GM19328 (cell line): Measurements from ENCODE around the gene VANGL1.

ENCODE experiments used
- ATAC-seq: cut with Tn5 transposase; IDR thresholded peaks from one replicate; pipeline ENCODE4 v1.9.1; 2021; ENCODE audit warnings: mild to moderate bottlenecking, moderate library complexity; ENCODE audit not compliant: unreplicated experiment

The VANGL1 gene

DNA sequence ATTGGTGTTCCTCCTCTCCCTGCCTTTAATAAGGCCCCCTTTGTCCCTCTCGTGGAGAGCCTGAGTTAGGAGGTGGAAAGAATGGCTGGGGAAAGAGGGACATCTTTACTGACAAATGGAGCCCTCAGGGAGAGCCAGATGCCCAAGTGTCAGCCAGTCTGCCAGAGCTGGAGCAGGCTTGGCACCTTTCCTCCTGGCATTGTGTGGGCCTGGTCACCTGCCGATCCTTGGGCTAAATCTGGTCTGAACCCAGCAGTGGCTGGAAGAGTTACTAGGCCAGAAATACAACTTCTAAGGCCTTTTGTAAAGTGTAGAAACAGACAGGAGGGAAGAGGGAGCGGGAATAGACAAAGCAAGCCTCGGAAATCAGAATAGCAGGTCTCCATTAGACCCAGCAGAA is 24.9 kb downstream of the VANGL1 start:
- ATAC-seq: no peak

DNA sequence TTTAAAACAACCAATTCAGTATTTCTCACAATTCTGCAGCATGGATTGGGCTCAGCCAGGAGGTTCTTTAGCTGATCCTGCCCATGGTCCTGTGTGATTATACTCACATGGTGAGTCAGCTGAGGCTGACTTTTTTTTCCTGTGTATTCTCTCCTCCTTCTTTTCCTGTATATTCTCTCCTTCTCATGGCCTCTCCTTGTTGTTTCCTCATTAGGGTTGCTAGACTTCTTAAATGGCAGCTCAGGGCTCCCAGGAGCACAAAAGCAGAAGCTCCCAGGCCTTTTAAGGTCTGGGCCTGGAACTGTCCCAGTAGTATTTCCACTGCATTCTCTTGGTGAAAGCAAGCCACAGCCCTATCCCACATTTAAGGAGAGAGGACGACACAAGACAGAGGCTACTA is 26.8 kb downstream of the VANGL1 start:
- ATAC-seq: no peak

DNA sequence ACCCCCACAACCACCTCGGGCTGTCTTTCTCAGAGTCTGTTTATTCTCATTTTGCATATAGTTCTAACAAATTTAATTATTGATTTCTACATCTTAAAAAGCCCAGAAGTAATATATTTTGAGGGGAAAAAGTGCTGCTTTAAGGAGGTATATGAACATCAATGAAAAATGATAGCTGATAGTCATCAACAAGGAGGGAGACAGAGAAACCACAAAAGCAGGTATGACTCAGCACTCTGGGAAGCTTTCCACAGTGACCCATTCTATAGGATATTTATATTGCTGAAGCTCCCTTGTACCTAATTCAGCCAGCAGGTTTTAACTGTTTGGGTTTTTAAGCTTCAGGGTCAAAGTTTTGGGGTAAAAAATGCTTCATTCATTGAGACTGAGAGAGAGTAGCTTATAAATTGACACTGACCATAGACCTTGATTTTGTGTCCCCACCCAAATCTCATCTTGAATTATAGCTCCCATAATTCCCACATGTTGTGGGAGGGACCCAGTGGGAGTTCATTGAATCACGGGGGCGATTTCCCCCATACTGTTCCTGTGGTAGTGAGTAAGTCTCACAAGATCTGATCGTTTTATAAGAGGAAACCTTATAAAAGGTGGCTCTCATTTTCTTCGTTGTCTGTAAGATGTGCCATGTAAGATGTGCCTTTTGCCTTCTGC is 27.4 kb downstream of the VANGL1 start:
- no peak for ATAC-seq

DNA sequence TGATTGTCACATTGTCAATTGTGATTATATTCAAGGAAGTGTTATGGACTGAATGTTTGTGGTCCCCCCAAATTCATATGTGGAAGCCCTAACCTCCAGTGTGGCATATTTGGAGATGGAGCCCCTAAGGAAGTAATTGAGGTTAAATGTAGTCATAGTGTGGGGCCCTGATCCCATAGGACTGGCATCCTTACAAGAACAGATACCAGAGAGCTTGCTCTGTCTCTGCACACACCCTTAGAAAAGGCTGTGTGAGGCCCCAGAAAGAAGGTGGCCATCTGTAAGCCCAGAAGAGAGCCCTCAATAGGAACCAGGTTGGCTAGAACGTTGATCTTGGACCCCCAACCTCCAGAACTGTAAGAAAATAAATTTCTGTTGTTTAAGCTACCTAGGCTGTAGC is 28.1 kb downstream of the VANGL1 start:
- ATAC-seq: no peak

DNA sequence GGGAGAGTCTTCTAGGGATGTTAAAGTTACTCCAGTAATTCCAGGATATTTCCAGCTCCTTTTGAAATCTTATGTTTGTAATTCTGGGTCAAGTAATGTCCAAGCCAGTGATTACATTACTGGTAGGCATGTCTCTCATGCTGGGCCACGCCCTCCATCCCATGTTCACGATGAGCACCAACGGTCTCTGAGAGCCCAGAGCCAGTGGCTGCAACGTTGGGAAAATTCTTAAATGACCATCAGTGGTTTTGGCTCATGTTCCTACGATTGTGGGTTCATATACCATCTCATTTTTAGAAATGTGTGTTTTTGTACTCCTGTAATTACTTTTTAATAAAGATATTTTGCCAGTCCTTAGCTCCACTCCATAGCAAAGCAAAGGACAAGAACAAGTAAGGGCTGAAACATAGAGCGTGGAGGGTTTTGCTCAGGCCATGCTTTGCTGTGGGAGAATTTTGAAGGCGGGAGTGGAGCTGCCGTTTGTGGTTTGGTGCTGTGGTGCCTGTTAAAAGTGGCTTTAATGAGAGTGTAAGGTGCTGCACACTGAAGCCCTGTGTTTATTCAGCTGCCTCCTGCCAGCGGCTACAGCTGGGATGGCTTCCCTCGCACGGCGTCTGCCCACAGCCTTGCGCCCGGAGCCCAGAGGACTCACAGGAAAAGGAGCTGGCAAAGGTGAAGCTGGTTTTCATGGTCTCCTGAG is 28.9 kb downstream of the VANGL1 start:
- no peak for ATAC-seq

DNA sequence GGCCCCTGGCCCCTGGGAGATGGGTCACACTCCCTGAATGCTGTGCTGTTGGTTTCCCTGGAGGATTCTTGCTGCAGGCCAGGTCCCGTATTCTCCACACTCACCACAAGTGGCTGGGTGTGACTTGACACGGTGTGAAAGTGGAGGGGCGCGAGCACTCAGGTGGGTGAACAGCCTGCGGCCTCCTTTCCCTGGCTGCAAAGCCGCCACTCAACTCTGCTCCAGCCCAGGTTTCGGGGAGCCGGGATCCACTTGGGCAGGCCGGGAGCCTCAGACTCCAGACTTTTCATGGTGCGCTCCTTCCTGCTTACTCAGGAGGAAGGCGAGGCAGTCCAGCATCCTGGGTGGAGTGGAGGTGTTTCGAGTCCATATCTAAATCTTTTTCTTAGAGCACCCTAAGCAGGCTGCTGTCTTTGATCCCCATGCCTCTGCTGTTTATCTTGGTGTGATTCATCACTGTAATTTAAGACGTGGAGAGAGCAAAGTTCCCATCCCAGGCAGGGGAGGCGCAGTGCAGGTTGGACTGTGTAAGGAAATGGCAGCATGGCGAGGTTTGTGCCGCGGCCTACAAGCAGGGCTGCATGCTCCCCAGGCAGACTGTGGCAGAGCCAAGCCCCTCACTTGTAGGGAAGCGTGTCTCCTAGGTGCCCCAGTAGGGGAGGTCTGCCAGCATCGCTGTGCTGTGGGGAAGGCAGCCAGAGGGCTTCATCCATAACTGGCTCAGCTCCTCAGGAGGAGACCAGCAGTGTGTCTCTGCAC is 29.6 kb downstream of the VANGL1 start:
- ATAC-seq: no peak

DNA sequence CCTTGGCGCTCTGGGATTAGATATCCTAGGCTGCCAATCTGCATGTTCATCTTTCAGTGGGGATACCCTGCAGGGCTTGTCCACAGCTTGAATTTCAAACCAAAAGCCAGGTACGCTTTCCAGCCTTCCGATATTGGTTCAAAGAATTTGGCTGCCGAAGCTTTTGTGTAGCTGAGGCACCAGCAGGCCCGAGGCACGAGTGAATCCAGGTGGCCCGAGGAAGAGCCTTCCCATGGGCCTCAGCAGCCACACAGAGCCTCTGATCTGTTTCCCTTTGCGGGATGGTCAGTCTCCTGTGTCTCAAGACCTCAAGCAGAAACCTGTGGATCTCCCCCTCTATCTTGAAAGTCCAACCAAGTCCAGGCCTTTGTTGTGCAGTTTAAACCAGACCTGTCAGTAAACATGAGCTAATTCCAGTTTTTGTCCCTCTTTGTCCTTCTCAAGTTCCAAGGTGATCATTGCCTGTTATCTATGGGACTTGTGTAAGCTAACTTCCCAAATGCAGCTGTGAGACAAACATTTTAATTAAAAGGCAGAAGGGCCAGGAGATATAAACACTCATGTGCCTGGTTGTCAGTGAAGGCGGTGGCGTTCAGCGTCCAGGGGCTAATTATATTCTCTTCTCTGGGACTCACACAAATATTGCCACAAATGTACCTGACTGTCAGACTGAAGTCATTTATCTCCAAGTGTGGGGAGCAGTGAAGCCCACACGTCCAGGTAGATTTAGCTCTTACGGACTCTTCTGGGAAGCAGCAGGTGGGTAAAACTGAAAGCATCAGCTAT is 30.6 kb downstream of the VANGL1 start:
- no peak for ATAC-seq

DNA sequence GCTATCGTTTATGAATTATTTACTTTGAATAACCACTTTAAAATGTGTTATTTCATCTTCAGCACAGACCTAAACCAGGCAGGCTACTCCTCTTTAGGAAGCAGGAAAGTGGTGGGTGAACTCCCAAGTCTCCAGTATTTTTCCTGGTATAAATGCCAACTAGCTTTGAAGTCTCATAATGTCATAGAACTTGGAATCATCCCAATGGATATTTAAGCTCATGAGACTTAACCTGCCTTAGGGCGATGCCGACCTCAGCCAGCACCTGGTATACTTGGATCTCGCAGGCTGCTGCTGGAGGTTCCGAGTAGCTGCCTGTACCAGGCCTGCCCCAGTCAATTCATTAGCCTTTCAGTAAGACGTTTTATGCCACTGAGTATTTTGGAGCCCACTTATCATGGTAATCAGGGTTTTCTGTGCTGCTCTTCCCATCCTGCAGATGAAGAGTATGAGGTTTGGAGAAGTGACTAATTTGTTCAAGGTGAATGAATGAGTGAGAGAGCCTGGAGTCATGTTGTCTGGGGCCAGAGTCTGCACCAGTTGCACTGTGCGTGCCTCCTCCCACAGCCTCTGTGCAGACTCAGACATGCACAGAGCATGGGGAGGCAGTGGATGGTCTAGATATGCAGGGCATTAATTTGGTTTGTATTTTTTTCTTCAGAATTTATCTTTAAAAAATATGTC is 34.9 kb downstream of the VANGL1 start:
- no peak for ATAC-seq

- no peak for ATAC-seq
Measured at GRCh38 chr1:115677182-115677555, 35.4 kb downstream of the VANGL1 start.

DNA sequence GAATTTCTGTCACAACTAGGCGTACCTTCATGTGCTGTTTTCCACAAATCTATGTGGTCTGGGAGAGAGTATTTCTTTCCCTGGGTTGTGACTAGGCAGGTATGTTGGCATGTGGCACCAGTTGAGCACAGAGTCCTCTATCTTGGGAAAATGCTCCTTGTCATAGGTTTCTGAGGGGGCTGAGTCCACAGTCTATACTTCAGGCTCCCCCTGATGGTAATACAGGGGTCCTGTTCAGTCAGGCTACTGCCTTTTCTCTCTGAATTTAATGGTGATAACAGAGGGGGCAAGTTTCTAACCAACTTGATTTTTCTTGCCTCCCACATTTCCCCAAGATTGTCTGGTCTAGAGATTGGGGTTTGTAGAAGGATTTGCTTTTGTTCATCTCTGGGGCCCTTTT is 35.8 kb downstream of the VANGL1 start:
- ATAC-seq: no peak

DNA sequence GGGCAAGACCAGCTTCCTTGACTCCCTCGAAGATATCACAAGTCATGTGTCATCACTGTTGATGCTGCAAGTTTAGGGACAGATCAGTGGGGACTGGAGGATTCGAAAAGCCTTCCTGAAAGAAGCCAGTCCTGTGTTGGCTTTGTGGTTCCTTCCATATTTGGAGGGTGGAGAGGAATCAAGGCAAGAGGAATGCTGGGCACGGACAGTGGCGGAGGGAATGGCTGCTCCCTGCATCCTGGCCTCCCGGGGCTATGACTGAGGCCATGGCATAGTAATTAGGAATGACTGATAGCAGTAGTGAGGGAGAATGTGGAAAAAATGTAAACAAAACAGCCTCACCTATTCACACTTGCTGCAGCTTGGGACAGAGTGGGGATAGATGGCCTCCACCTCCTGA is 36.4 kb downstream of the VANGL1 start:
- ATAC-seq: no peak

DNA sequence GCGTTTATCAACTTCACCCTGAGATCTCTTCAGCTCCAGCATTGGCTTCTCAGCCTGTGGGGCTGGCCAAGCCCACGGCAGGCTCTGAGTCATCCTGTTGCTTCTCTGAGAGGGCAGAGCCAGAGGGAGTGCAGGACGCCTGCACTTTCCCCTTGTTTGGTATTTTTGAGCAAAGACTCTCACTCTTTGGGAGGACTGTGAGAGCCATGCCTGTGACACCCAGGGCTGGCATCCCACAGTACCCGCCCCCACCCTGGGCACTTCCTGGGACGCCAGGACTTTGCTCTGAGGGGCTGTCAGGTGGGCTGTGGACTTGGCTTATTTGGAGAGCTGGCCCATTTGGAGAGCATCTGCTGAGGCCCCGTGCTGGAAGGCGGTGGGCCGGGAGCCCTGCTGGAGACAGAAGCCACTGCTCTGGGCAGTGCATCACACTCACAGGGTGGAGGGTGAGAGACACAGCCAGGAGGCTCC is 37.4 kb downstream of the VANGL1 start:
- ATAC-seq: no peak

DNA sequence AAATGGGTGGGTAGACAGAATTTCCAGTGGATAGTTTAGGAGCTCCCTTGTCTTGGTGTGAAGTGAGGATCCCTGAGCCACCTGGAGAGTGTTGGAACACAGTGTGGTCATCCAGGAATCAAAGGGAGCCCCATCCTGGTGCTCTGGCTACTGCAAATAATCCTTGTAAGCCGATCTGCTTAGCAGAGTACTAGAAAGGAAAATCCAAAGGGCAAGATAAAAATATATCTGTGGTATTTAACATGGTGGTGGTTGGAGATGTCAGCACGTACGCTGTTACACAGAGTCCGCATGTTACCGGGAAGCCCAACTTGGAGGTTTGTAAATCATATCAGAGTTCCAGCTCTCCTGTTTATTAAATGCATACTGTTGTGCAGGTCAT is 39.0 kb downstream of the VANGL1 start:
- ATAC-seq: no peak

DNA sequence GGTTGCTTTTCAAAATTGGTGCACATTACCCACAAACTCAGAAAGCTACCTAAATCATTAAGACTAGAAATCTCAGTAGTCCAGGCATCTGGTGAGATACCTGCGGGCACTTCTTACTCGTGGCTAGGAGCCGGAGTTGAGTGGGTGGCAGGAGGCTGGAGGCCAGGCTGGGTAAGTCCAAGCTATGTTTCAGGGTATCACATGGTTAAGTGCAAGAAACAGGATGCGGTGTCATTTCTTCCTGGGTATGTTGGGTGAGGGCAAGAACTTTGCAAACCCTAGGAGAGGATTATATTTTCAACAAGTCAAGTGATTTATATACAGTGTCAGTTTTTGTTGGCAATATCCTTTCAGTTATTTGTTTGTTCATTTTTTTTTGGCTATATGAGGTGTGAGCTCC is 41.0 kb downstream of the VANGL1 start:
- ATAC-seq: no peak

- no peak for ATAC-seq
Measured at GRCh38 chr1:115685029-115685705, 43.4 kb downstream of the VANGL1 start.

DNA sequence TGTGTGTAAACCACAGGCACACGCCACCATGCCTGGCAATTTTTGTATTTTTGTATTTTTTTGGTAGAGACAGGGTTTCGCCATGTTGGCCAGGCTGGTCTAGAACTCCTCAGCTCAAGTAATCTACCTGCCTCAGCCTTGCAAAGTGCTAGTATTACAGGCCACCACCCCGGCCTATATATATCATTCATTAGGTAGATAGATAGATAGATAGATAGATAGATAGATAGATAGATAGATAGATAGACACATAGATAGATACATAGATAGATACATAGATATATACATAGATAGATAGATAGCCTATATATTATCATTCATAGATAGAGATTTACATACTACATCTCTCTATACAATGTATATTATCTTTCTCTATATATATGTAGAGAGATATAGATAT is 46.0 kb downstream of the VANGL1 start:
- ATAC-seq: no peak

- ATAC-seq: no peak
Measured at GRCh38 chr1:115690972-115691371, 49.2 kb downstream of the VANGL1 start.

DNA sequence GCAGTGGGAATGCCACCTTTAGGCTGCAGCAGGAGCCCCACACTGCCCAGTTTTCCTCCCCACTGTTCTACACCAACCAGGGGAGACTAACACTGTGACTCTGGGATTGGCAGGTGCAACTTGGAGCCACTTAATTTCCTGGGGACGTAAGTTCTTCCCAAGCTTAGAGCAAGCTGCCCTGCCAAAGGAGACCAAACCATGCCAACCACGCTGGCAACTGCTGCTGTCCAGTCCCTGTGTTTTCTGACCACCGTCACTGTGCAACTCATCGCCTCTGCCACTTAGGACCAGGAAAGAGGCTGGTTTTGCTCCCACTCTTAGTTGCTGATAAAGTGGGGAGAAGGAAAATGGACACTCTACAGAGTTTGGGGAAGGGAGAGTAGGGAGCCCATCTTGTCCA is 50.5 kb downstream of the VANGL1 start:
- ATAC-seq: no peak

- no peak for ATAC-seq
Measured at GRCh38 chr1:115694805-115695204, 53.0 kb downstream of the VANGL1 start.

GRCh38 chr1:115697619-115698018 is 55.8 kb downstream of the VANGL1 start:
- no peak for ATAC-seq
